ENCODE data around the gene SEMA5A.

GRCh38 chr5:9015937-9016270 lies 530.0 kb downstream of the SEMA5A start:
- TF ChIP-seq CTCF (IDR thresholded peaks at IDR 0.05) (no peak), POLR2A (IDR thresholded peaks at IDR 0.05) (no peak)
